Endothelial cell of umbilical vein (primary cell): Measurements from ENCODE around the gene SCAP. TPM values are rescaled to one million over a fixed set of nuclear protein-coding genes. Genes with fewer than 3 reads are reported as not detected.

Source experiments
- BruUV-seq: library from RNA; stranded (reverse); fragments of 400-500 nt; replicated peaks from 2 replicates; lab custom pipeline; 2021; lab: Mats Ljungman, UMichigan
- CTCF ChIA-PET: fragments of 300-600, 350-600 bp; sonication (Branson Sonifier 250); formaldehyde crosslinking; loops from one replicate; lab custom pipeline; 2021; ENCODE audit warnings: antibody characterized with exemption, inconsistent platforms; lab: Charles Lee
- POLR2A ChIA-PET: fragments of 300-600, 350-600 bp; sonication (Branson Sonifier 250); formaldehyde crosslinking; loops from one replicate; lab custom pipeline; 2021; ENCODE audit warnings: antibody characterized with exemption, inconsistent platforms; lab: Charles Lee
- DNase-seq: peaks from one replicate; pipeline ENCODE4 v3.0.0-alpha.2; 2011; ENCODE audit warnings: low read depth, low spot score
- FAIRE-seq: peaks from 2 replicates; lab custom pipeline; 2011; peaks lifted over from hg19 to GRCh38; lab: Jason Lieb, UNC
- H2AFZ ChIP-seq: 2 replicates; pipeline ENCODE4 v1.6.0; 2012; ENCODE audit warnings: low read depth, low read length, control low read depth, inconsistent platforms
- H3K27ac ChIP-seq: 2 replicates; pipeline ENCODE4 v1.5.1; 2011; ENCODE audit warnings: low read depth, mild to moderate bottlenecking, control low read depth, low read length, moderate library complexity; ENCODE audit not compliant: insufficient read depth
- H3K27me3 ChIP-seq, 2 experiments: 2 replicates each; pipeline versions ENCODE4 v1.6.0 to v1.6.1; 2011; ENCODE audit warnings: low read length in 2 of 2, mixed read lengths in 1 of 2; ENCODE audit not compliant: control insufficient read depth in 2 of 2, insufficient read depth in 2 of 2
- H3K36me3 ChIP-seq, 2 experiments: 2 replicates in 1 of 2; 3 replicates in 1 of 2; pipeline ENCODE4 v1.5.1; 2011; ENCODE audit warnings: low read length in 2 of 2, mild to moderate bottlenecking in 1 of 2, moderate library complexity in 1 of 2; ENCODE audit not compliant: control insufficient read depth in 2 of 2, insufficient read depth in 2 of 2; ENCODE audit errors: extremely low read depth in 1 of 2
- H3K4me1 ChIP-seq: 3 replicates; pipeline ENCODE4 v1.5.1; 2011; ENCODE audit warnings: mild to moderate bottlenecking, low read length; ENCODE audit not compliant: control insufficient read depth, insufficient read depth; ENCODE audit errors: extremely low read depth
- H3K4me2 ChIP-seq: 2 replicates; pipeline ENCODE4 v1.6.1; 2011; ENCODE audit warnings: low read length, control low read depth, mixed read lengths; ENCODE audit not compliant: insufficient read depth
- H3K4me3 ChIP-seq, 3 experiments: fragments of 200-600 bp in 1 of 3; sonication (generic), shearing (Covaris generic) in 1 of 3; replicated peaks in 1 of 3; 2 replicates each; pipeline ENCODE4 v1.5.1; 2011 to 2016; ENCODE audit warnings: control low read depth in 3 of 3, low read length in 3 of 3, mild to moderate bottlenecking in 2 of 3, inconsistent platforms in 1 of 3, low read depth in 1 of 3, moderate library complexity in 1 of 3; ENCODE audit not compliant: insufficient read depth in 1 of 3
- H3K79me2 ChIP-seq: 2 replicates; pipeline ENCODE4 v1.6.0; 2012; ENCODE audit warnings: low read length, inconsistent platforms; ENCODE audit not compliant: control insufficient read depth, insufficient read depth
- H3K9ac ChIP-seq: replicated peaks from 2 replicates; pipeline ENCODE3; 2011; ENCODE audit warnings: low read length, control low read depth; ENCODE audit not compliant: insufficient read depth; ENCODE audit errors: extremely low read depth
- H3K9me1 ChIP-seq: replicated peaks from 3 replicates; pipeline ENCODE4 v1.6.0; 2011; ENCODE audit warnings: mild to moderate bottlenecking, low read length; ENCODE audit not compliant: control insufficient read depth, insufficient read depth; ENCODE audit errors: extremely low read depth
- H3K9me3 ChIP-seq: replicated peaks from 2 replicates; pipeline ENCODE4 v1.5.1; 2012; ENCODE audit warnings: low read length, inconsistent platforms; ENCODE audit not compliant: control insufficient read depth, insufficient read depth
- H4K20me1 ChIP-seq: replicated peaks from 2 replicates; pipeline ENCODE3; 2011; ENCODE audit warnings: mild to moderate bottlenecking, low read length; ENCODE audit not compliant: control insufficient read depth, insufficient read depth; ENCODE audit errors: extremely low read depth
- CTCF ChIP-seq, 2 donors: IDR thresholded peaks; 1 replicate in 1 of 2; 2 replicates in 1 of 2; pipeline ENCODE4 v1.5.1; 2011; ENCODE audit warnings: low read length in 2 of 2, mild to moderate bottlenecking in 2 of 2, moderate library complexity in 2 of 2, control low read depth in 1 of 2, inconsistent platforms in 1 of 2, low read depth in 1 of 2; ENCODE audit not compliant: insufficient read depth in 1 of 2; ENCODE audit errors: extremely low read depth in 1 of 2
- EZH2 ChIP-seq: IDR thresholded peaks from 2 replicates; pipeline ENCODE4 v1.6.1; 2012; ENCODE audit warnings: borderline replicate concordance, low read depth, mild to moderate bottlenecking, moderate library complexity, low read length, inconsistent platforms; ENCODE audit not compliant: severe bottlenecking
- FOS ChIP-seq: IDR thresholded peaks from 2 replicates; pipeline ENCODE4 v1.6.1; 2011; ENCODE audit warnings: mild to moderate bottlenecking, low read length, moderate library complexity, borderline replicate concordance; ENCODE audit not compliant: insufficient read depth
- GATA2 ChIP-seq: IDR thresholded peaks from 2 replicates; pipeline ENCODE4 v1.7.0; 2011; ENCODE audit warnings: low read depth, mild to moderate bottlenecking, moderate library complexity, mixed read lengths, low read length; ENCODE audit not compliant: insufficient read length, insufficient read depth
- MAX ChIP-seq: IDR thresholded peaks from 2 replicates; pipeline ENCODE4 v1.6.1; 2011; ENCODE audit not compliant: insufficient read depth, insufficient read length
- POLR2AphosphoS5 ChIP-seq: IDR thresholded peaks from 2 replicates; pipeline ENCODE4 v1.6.1; 2012; ENCODE audit warnings: low read depth, mild to moderate bottlenecking, control low read depth, low read length, moderate library complexity; ENCODE audit not compliant: insufficient read depth
- dilution Hi-C: fragments of 300-500 bp; cut with MboI; formaldehyde crosslinking; loops from one replicate; pipeline ENCODE4 v1.15.0; 2019; ENCODE audit warnings: low sequenced_read_pairs; ENCODE audit not compliant: extremely low pct_ligation_motif_present
- intact Hi-C: fragments of 100-400 bp; cut with micrococcal nuclease; formaldehyde crosslinking; loops from one replicate; pipeline ENCODE4 v1.10.0; 2022
- polyA plus RNA-seq, 4 experiments: library from polyadenylated mRNA; depleted of rRNA in 3 of 4; stranded (reverse) in 3 of 4; unstranded in 1 of 4; fragments of >200 nt; gene quantifications; 2 replicates each; pipeline versions ENCODE4 v1.2.1 to v1.2.3, GENCODE V29; 2011 to 2012; ENCODE audit warnings: missing spikeins in 1 of 4
- total RNA-seq: library from RNA; stranded (reverse); gene quantifications from 2 replicates; pipeline ENCODE4 v1.2.3, GENCODE V29; 2021

Gene SCAP
- total and polyA plus RNA-seq, 2 donors (not counting 3 experiments of a cell fraction or from before 2014, with no cell fraction given): 34.7 to 59.0 TPM

GRCh38 chr3:47495886-47496285, 20.1 kb upstream of the SCAP start:
- Histone ChIP-seq H3K4me1 (no peaks in the 10 kb centered on the region), H3K36me3 (peaks cover 7 to 23% of the 10 kb centered on the region in 2 experiments), H3K9ac (no peak overlapping the region), H3K9me3 (no peaks in the 10 kb centered on the region), H4K20me1 (no peaks in the 10 kb centered on the region), H2AFZ (no peak overlapping the region), H3K9me1 (no peaks in the 10 kb centered on the region), H3K27ac (no peak overlapping the region), H3K27me3 (no peaks in the 10 kb centered on the region), H3K79me2 (no peaks in the 10 kb centered on the region), H3K4me3 (no peak overlapping the region), H3K4me2 (no peak overlapping the region)
- FAIRE-seq: no peak
- no peak for DNase-seq
- dilution Hi-C loops (no loop called here), intact Hi-C loops (no loop called here)
- TF ChIP-seq GATA2 (no peak), CTCF (IDR thresholded peaks at IDR 0.05; ENCODE audit: extremely low read depth in 1 of 2, insufficient read depth in 1 of 2, low read depth in 1 of 2, low read length in 2 of 2) (no peak), FOS (no peak), MAX (no peak), EZH2 (no peak), POLR2AphosphoS5 (no peak)
- POLR2A ChIA-PET: no interaction called here
- CTCF ChIA-PET: interaction anchor here (1.5 kb wide), 1 partner anchor 75 kb away, joined by 4 read pairs; no protein-coding TSS in a partner anchor
- BruUV-seq: no TSS peak
